HCT116 (cell line): Measurements from ENCODE around the gene SARNP. TPM values are rescaled to one million over a fixed set of nuclear protein-coding genes. Genes with fewer than 3 reads are reported as not detected.

Source experiments
- ATAC-seq: fragments of 200-7000 bp; cut with Tn5 transposase; 2 replicates; pipeline ENCODE4 v1.9.1; 2020; ENCODE audit warnings: mild to moderate bottlenecking, moderate library complexity
- BruUV-seq: library from RNA; stranded (reverse); fragments of 400-500 nt; replicated peaks from 2 replicates; lab custom pipeline; 2021; lab: Mats Ljungman, UMichigan
- CTCF ChIA-PET: fragments of 300-600 bp; sonication (Branson Sonifier 250); formaldehyde crosslinking; loops from one replicate; lab custom pipeline; 2021; ENCODE audit warnings: antibody characterized with exemption; lab: Charles Lee
- POLR2A ChIA-PET: fragments of 300-600, 350-600 bp; sonication (Branson Sonifier 250); formaldehyde crosslinking; loops from one replicate; lab custom pipeline; 2021; ENCODE audit warnings: antibody characterized with exemption; lab: Charles Lee
- RAD21 ChIA-PET, 2 experiments: fragments of 300-600 bp; sonication (Branson Sonifier 250); formaldehyde crosslinking; loops; one replicate each; lab custom pipeline; 2023; ENCODE audit warnings: low total read pairs in 2 of 2; ENCODE audit not compliant: uncharacterized antibody in 2 of 2, unreplicated experiment in 2 of 2, low non-redundant PET in 1 of 2; lab: Charles Lee
- DNase-seq: peaks from one replicate; pipeline ENCODE4 v3.0.0-alpha.2; 2010; ENCODE audit warnings: low read depth, low spot score
- H2AFZ ChIP-seq: fragments of 200-600 bp; shearing (Covaris generic), sonication (generic); 2 replicates; pipeline ENCODE4 v1.6.1; 2017; ENCODE audit warnings: low read depth, mixed run types, mixed read lengths, antibody characterized with exemption, low read length; ENCODE audit not compliant: poor library complexity, severe bottlenecking
- H3K27ac ChIP-seq: 2 replicates; pipeline ENCODE4 v1.5.1; 2012; ENCODE audit warnings: low read depth, low read length
- H3K27me3 ChIP-seq: fragments of 200-600 bp; sonication (generic); 2 replicates; pipeline ENCODE4 v1.6.1; 2016; ENCODE audit warnings: mixed run types, low read length, mixed read lengths; ENCODE audit not compliant: insufficient read depth
- H3K36me3 ChIP-seq, 2 experiments: fragments of 200-500 bp in 1 of 2; fragments of 200-600 bp in 1 of 2; sonication (Bioruptor generic) in 1 of 2; sonication (generic) in 1 of 2; 2 replicates each; pipeline versions ENCODE4 v1.5.1 to v1.6.1; 2014 to 2016; ENCODE audit warnings: low read length in 2 of 2, inconsistent platforms in 1 of 2, mixed read lengths in 1 of 2, mixed run types in 1 of 2; ENCODE audit not compliant: insufficient read depth in 2 of 2, control insufficient read depth in 1 of 2
- H3K4me1 ChIP-seq, 2 experiments: fragments of 200-600 bp in 1 of 2; sonication (generic) in 1 of 2; 2 replicates each; pipeline versions ENCODE4 v1.5.1 to v1.6.1; 2012 to 2017; ENCODE audit warnings: low read length in 2 of 2, inconsistent platforms in 1 of 2, mild to moderate bottlenecking in 1 of 2, mixed read lengths in 1 of 2, mixed run types in 1 of 2, moderate library complexity in 1 of 2; ENCODE audit not compliant: insufficient read depth in 2 of 2, control insufficient read depth in 1 of 2
- H3K4me2 ChIP-seq: fragments of 200-600 bp; sonication (generic); 2 replicates; pipeline ENCODE4 v1.6.1; 2017; ENCODE audit warnings: mixed run types, low read length, mixed read lengths
- H3K4me3 ChIP-seq, 2 experiments: fragments of 200-600 bp in 1 of 2; sonication (generic) in 1 of 2; replicated peaks in 1 of 2; 2 replicates each; pipeline ENCODE4 v1.5.1; 2011 to 2016; ENCODE audit warnings: low read length in 2 of 2, control low read depth in 1 of 2, low read depth in 1 of 2, mild to moderate bottlenecking in 1 of 2, mixed read lengths in 1 of 2, mixed run types in 1 of 2
- H3K79me2 ChIP-seq: fragments of 200-600 bp; sonication (generic); 2 replicates; pipeline ENCODE4 v1.6.1; 2017; ENCODE audit warnings: mild to moderate bottlenecking, mixed run types, low read length, moderate library complexity, mixed read lengths; ENCODE audit not compliant: insufficient read depth
- H3K9ac ChIP-seq: fragments of 200-600 bp; sonication (generic); 2 replicates; pipeline ENCODE4 v1.6.1; 2016; ENCODE audit warnings: low read length, mixed read lengths
- H3K9me2 ChIP-seq: fragments of 200-600 bp; sonication (generic), shearing (Covaris generic); 2 replicates; pipeline ENCODE4 v1.6.1; 2017; ENCODE audit warnings: mixed run types, mild to moderate bottlenecking, moderate library complexity; ENCODE audit not compliant: insufficient read depth
- H3K9me3 ChIP-seq, 2 experiments: fragments of 200-500 bp in 1 of 2; fragments of 200-600 bp in 1 of 2; sonication (Bioruptor generic) in 1 of 2; sonication (generic) in 1 of 2; 2 replicates each; pipeline ENCODE4 v1.6.1; 2014 to 2017; ENCODE audit warnings: low read length in 2 of 2, mixed read lengths in 2 of 2, inconsistent platforms in 1 of 2, low read depth in 1 of 2, mild to moderate bottlenecking in 1 of 2, mixed run types in 1 of 2, moderate library complexity in 1 of 2; ENCODE audit not compliant: control insufficient read depth in 1 of 2, insufficient read depth in 1 of 2
- H4K20me1 ChIP-seq: fragments of 200-600 bp; sonication (generic), shearing (Covaris generic); 2 replicates; pipeline ENCODE4 v1.6.1; 2017; ENCODE audit warnings: mixed run types, mild to moderate bottlenecking, moderate library complexity; ENCODE audit not compliant: insufficient read depth
- ATF3 ChIP-seq: IDR thresholded peaks from 2 replicates; pipeline ENCODE4 v1.6.1; 2012
- EGR1 ChIP-seq: IDR thresholded peaks from 2 replicates; pipeline ENCODE4 v1.6.1; 2012; ENCODE audit warnings: low read depth
- EZH2 ChIP-seq: fragments of 200-600 bp; sonication (generic); IDR thresholded peaks from 2 replicates; pipeline ENCODE4 v1.6.1; 2017; ENCODE audit warnings: antibody characterized with exemption, mixed run types
- POLR2AphosphoS5 ChIP-seq: IDR thresholded peaks from 2 replicates; pipeline ENCODE4 v1.6.1; 2011; ENCODE audit warnings: mild to moderate bottlenecking, low read depth, low read length, moderate library complexity
- RAD21 ChIP-seq: IDR thresholded peaks from 2 replicates; pipeline ENCODE4 v1.6.1; 2012; ENCODE audit warnings: low read depth, mild to moderate bottlenecking
- SIN3A ChIP-seq: IDR thresholded peaks from 2 replicates; pipeline ENCODE4 v1.6.1; 2012; ENCODE audit warnings: low read depth
- ZBTB33 ChIP-seq: IDR thresholded peaks from 2 replicates; pipeline ENCODE4 v1.6.1; 2011; ENCODE audit warnings: mild to moderate bottlenecking, low read length, moderate library complexity; ENCODE audit not compliant: insufficient replicate concordance; ENCODE audit errors: extremely low read depth
- ZFX ChIP-seq: fragments of 450-650 bp; IDR thresholded peaks from 2 replicates; pipeline ENCODE4 v1.6.1; 2017
- ZNF274 ChIP-seq: fragments of 200-500 bp; sonication (Bioruptor generic); IDR thresholded peaks from 2 replicates; pipeline ENCODE4 v1.6.1; 2014; ENCODE audit warnings: mild to moderate bottlenecking, low read depth, low read length, inconsistent platforms
- intact Hi-C: fragments of 100-400 bp; cut with micrococcal nuclease; formaldehyde crosslinking; loops from 2 replicates; pipeline ENCODE4 v1.10.0; 2022
- total RNA-seq: library from RNA; stranded (reverse); gene quantifications from one replicate; pipeline ENCODE4 v1.2.1, GENCODE V29; 2021; ENCODE audit not compliant: unreplicated experiment

SARNP gene
- total RNA-seq, 1 experiment from 2014 or later = 82.4 TPM

DNA sequence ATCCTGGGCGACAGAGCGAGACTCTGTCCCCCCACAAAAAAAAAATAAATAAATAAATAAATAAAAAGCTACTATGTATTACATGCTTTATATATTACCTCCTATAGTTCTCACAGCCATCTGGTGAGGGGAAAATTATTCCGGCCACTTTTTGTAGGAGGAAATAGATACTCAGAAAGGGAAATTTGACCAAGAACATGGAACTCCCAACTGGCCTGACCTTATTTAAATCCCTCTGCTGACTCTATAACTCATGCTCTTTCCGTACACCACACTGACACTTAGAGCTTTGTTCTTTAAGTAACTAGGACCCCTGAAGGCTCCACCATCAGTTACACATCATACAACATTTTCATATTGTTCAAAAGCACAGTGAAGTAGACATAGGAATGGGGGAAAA, 27.4 kb upstream of the SARNP start:
- DNase-seq (no peak), ATAC-seq (no peak)
- Histone ChIP-seq H3K9ac (no peak overlapping the region), H3K27me3 (no peaks in the 10 kb centered on the region), H3K9me3 (no peaks in the 10 kb centered on the region), H4K20me1 (no peaks in the 10 kb centered on the region), H2AFZ (no peak overlapping the region), H3K4me1 (peaks cover 11 to 34% of the 10 kb centered on the region in 2 experiments), H3K27ac (no peak overlapping the region), H3K4me3 (no peak overlapping the region), H3K4me2 (no peak overlapping the region), H3K36me3 (no peaks in the 10 kb centered on the region), H3K9me2 (no peaks in the 10 kb centered on the region), H3K79me2 (no peaks in the 10 kb centered on the region)
- intact Hi-C loops = no loop called here
- ChIA-PET RAD21 (no interaction called here), CTCF (no interaction called here), POLR2A (no interaction called here)
- BruUV-seq = no TSS peak
- TF ChIP-seq ZFX (no peak), ZBTB33 (no peak), ATF3 (no peak), SIN3A (no peak), ZNF274 (no peak), EGR1 (no peak), POLR2AphosphoS5 (no peak), RAD21 (no peak), EZH2 (no peak)
